ENCODE results near the gene GPRASP2.

DNA sequence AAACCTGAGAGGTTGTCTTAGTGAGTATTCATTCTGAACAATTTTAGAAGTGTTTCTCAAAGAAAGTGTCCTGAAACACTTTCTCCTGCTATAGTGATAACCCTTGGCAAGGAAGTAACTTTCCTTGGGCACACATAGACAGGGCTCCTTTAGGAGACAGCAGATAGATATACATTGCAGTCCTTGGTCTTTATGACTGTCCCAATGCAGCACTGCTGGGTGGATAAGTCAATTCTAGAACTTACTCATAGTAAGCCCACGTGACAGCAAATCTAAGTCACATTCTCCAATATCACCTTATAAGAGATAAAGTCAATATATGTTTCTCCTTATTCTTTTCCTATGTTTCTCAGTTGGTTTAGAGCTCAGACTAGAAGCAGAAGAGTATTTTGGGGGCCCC, 55.0 kb downstream of the GPRASP2 start:
- TF ChIP-seq POLR2A (IDR thresholded peaks at IDR 0.05; ENCODE audit: low read length) (no peak), GATA1 (IDR thresholded peaks at IDR 0.05; ENCODE audit: low read depth, low read length) (no peak)

Measured in erythroblast (primary cell).